AG10803 (cell line): Measurements from ENCODE around the gene USP38.
A peak's percentile ranks its signal among the peaks of the same experiment; 100 is the strongest.
"Not testable (repeated sequence)": the region's sequence is repeated elsewhere in the genome, so short reads cannot be mapped to it uniquely, and the experiment has no call there.

ENCODE experiments used
- DNase-seq: peaks from one replicate; pipeline ENCODE4 v3.0.0; 2010; ENCODE audit warnings: low read depth
- H3K4me3 ChIP-seq: 2 replicates; pipeline ENCODE4 v1.5.1; 2011; ENCODE audit warnings: mild to moderate bottlenecking, low read length, control low read depth
- CTCF ChIP-seq: conservative IDR thresholded peaks from 2 replicates; pipeline ENCODE4 v1.5.1; 2011; ENCODE audit warnings: mild to moderate bottlenecking, low read length, control low read depth, inconsistent platforms

USP38 gene

GRCh38 chr4:143184503-143185252 lies at the start of gene USP38:
Gene USP38 (plus strand): TSS chr4:143184917. CDS start chr4:143185451, 534 bp downstream.
- peak within 1 kb of the TSS; percentile 82 for H3K4me3 ChIP-seq
- TF ChIP-seq CTCF: no peak
- DNase-seq: peak; percentile 91

GRCh38 chr4:143135358-143135757 lies 49.4 kb upstream of the USP38 start:
- TF ChIP-seq CTCF: no peak
- DNase-seq: no peak
- no peak overlapping the region for H3K4me3 ChIP-seq

DNA sequence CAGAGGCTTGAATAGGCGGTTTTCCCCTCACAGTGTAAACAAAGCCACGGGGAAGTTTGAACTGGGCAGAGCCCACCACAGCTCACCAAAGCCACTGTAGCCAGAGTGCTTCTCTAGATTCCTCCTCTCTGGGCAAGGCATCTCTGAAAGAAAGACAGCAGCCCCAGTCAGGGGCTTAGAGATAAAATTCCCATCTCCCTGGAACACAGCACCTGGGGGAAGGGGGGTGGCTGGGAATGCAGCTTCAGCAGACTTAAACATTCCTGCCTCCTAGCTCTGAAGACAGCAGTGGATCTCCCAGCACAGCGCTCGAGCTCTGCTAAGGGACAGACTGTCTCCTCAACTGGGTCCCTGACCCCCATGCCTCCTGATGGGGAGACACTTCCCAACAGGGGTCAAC lies 44.0 kb upstream of the USP38 start:
- no peak overlapping the region for H3K4me3 ChIP-seq
- no peak for TF ChIP-seq CTCF
- DNase-seq: no peak

DNA sequence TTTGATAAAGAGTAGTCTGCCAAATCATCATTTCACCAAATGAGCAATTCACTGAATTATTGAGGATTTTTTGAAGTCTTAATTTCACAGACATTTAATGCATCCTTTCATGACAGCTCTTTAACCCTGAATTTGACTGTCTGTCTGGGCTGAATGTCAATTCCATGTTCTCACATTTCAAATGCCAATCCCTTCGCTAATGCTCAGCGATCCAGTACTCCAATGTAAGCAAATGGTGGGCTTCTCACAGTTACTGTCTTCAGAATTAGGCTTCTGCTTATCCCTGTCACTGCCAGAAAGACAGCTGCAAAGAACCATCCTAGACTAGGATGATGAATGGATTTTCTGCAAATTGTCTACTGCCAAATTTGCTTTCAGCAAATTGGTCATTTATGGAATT lies 36.2 kb upstream of the USP38 start:
- no peak overlapping the region for H3K4me3 ChIP-seq
- DNase-seq: no peak
- TF ChIP-seq CTCF: no peak

DNA sequence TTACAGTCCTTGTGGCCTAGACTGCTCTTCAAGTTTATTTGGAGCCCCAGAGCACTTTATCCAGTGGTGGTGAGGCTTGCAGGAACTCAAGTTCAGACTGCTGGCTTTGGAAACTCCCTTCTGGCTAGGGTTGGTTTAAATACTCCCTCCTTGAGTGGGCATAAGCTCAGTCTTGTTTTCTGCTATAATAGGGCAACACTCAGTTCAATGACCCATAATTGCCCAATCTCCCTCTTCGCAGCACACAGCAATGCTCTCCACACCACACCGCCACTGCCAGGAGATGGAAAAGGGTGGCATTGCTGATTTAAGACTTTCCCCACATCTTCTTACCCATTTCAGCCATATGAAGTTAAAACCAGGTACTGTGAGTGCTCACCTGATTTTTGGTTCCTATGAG lies 27.9 kb upstream of the USP38 start:
- no peak for DNase-seq
- no peak for TF ChIP-seq CTCF
- no peak overlapping the region for H3K4me3 ChIP-seq

DNA sequence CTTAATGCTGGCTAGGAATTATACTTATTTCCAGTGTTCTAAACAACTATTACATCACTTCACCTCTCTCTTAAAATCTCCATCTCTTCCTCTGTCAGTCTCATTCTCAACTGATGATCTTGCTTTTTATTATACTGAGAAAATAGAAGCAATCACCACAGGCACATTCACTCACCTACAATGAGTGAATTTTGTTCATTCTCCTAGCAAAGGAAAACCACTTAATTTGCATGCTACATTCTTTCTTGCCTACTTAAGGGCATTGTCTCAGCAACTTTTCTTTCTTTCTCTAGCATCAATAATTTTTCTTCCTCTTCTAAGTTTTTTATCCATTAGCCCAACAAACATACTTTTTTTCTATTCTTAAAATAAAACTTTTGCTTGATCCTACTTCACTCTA lies 21.1 kb upstream of the USP38 start:
- no peak for DNase-seq
- TF ChIP-seq CTCF: no peak

DNA sequence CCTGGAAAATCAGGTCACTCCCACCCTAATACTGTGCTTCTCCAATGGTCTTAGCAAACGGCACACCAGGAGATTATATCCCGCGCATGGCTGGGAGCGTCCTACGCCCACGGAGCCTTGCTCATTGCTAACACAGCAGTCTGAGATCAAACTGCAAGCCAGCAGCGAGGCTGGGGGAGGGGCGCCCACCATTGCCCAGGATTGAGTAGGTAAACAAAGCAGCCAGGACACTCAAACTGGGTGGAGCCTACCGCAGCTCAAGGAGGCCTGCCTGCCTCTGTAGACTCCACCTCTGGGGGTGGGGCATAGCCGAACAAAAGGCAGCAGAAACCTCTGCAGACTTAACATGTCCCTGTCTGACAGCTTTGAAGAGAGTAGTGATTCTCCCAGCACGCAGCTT lies 18.0 kb upstream of the USP38 start:
- H3K4me3 ChIP-seq, DNase-seq: not testable (repeated sequence)

More for the DNA sequence above, 21.1 kb upstream of the USP38 start:
- H3K4me3 ChIP-seq: no peak overlapping the region

GRCh38 chr4:143178923-143179322 lies 5.8 kb upstream of the USP38 start:
- no peak overlapping the region for H3K4me3 ChIP-seq
- DNase-seq: no peak
- no peak for TF ChIP-seq CTCF
